Measurements from ENCODE around the gene HAPLN1. TPM values are rescaled to one million over a fixed set of nuclear protein-coding genes. Genes with fewer than 3 reads are reported as not detected.

Gene HAPLN1
- total RNA-seq, 2 donors from 2014 or later = 0.12 to 0.19 TPM

- no peak overlapping the region for H3K27ac ChIP-seq
- no peaks in the 10 kb centered on the region for H3K36me3 ChIP-seq
- no peaks in the 10 kb centered on the region for H3K4me1 ChIP-seq
- no peak overlapping the region for H3K4me3 ChIP-seq
- H3K9me3 ChIP-seq = peaks cover 0 to 10% of the 10 kb centered on the region in 2 donors
- TF ChIP-seq CTCF (IDR thresholded peaks at IDR 0.05) = no peak
- no peak for DNase-seq (ENCODE audit: low spot score)
- H3K27me3 ChIP-seq = no peaks in the 10 kb centered on the region
Measured at GRCh38 chr5:83751201-83751600, 30.5 kb upstream of the HAPLN1 start.

GRCh38 chr5:83750749-83751148 is 30.1 kb upstream of the HAPLN1 start:
- H3K4me1 ChIP-seq = no peaks in the 10 kb centered on the region
- no peak for TF ChIP-seq CTCF (IDR thresholded peaks at IDR 0.05)
- H3K27ac ChIP-seq = no peak overlapping the region
- no peaks in the 10 kb centered on the region for H3K36me3 ChIP-seq
- H3K4me3 ChIP-seq = no peak overlapping the region
- no peaks in the 10 kb centered on the region for H3K27me3 ChIP-seq
- DNase-seq (ENCODE audit: low spot score) = no peak
- H3K9me3 ChIP-seq = peaks cover 0 to 10% of the 10 kb centered on the region in 2 donors

DNA sequence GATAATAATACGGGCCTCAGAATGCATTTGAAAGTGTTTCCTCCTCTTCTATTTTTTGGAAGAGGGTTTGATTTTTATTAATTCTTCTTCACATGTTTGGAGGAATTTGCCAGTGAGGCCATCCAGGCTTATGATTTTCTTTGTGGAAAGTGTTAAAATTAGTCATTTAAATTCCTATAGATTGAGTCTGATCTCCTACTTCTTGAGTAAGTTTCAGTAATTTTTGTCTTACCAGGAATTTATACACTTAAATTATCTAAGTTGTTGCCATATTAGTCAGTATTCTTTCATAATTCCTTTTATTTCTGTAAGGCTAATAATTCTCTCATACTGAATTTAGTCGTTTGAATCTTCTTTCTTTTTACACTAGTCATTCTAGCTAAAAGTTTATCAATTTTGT is 25.2 kb upstream of the HAPLN1 start:
- Histone ChIP-seq H3K27me3 (no peaks in the 10 kb centered on the region), H3K36me3 (no peaks in the 10 kb centered on the region), H3K9me3 (peaks cover 0 to 10% of the 10 kb centered on the region in 2 donors), H3K4me1 (no peaks in the 10 kb centered on the region), H3K4me3 (no peak overlapping the region), H3K27ac (no peak overlapping the region)
- DNase-seq (ENCODE audit: low spot score) = no peak
- no peak for TF ChIP-seq CTCF (IDR thresholded peaks at IDR 0.05)

DNA sequence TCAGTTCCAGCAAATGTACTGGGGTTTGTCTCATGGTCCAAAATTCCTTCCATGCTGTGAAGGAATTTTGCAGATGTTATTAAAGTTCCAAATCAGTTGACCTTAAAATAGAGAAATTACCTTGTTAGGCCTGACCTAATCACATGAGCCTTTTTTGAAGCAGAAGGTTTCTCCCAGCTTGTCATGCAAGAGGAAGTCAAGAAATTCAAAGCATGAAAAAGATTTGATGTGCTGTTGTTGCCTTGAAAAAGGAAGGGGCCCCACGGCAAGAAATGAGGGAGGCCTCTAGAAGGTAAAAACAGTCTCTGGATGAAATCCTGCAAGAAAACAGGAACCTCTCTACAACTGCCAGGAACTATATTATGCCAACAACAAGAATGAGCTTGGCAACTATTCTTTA is 24.2 kb upstream of the HAPLN1 start:
- no peak overlapping the region for H3K4me3 ChIP-seq
- H3K4me1 ChIP-seq = no peaks in the 10 kb centered on the region
- H3K36me3 ChIP-seq = no peaks in the 10 kb centered on the region
- no peak for TF ChIP-seq CTCF (IDR thresholded peaks at IDR 0.05)
- peaks cover 0 to 3% of the 10 kb centered on the region in 2 donors for H3K9me3 ChIP-seq
- DNase-seq (ENCODE audit: low spot score) = no peak
- H3K27me3 ChIP-seq = no peaks in the 10 kb centered on the region
- H3K27ac ChIP-seq = no peak overlapping the region

- Histone ChIP-seq H3K27me3 (no peaks in the 10 kb centered on the region), H3K9me3 (no peaks in the 10 kb centered on the region), H3K4me1 (no peaks in the 10 kb centered on the region)
Measured at GRCh38 chr5:83742089-83742488, 21.4 kb upstream of the HAPLN1 start.

More at GRCh38 chr5:83742089-83742488, 21.4 kb upstream of the HAPLN1 start:
- no peaks in the 10 kb centered on the region for H3K36me3 ChIP-seq
- no peak overlapping the region for H3K4me3 ChIP-seq
- TF ChIP-seq CTCF (IDR thresholded peaks at IDR 0.05) = no peak
- no peak for DNase-seq (ENCODE audit: low spot score)
- no peak overlapping the region for H3K27ac ChIP-seq
